ENCODE results near the gene MCF2.

MCF2 gene

DNA sequence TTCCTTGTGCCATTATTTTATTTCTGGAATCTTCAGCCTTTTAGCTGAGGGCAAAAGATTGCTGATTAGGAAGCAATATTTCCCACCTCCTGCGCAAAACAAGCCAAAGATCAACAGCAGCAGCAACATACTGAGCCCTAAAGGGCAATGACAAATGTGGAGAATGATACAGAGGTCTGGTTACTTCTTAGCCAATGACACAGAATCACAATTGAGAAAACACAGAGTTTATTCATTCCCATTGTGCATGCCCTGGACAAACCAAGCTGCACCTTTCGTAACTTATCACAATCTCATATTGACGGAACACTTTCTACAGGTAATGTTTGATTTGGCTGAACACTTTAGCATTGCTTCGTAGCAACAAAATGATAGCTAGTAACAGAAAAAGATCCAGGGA, 164.0 kb downstream of the MCF2 start:
- no peak for TF ChIP-seq CTCF (IDR thresholded peaks at IDR 0.05; ENCODE audit: insufficient read depth, low read depth, low read length, missing control alignments)
- H3K4me3 ChIP-seq (ENCODE audit: low read depth, low read length), result no peak overlapping the region
- no peak for DNase-seq (ENCODE audit: low read depth)

DNA sequence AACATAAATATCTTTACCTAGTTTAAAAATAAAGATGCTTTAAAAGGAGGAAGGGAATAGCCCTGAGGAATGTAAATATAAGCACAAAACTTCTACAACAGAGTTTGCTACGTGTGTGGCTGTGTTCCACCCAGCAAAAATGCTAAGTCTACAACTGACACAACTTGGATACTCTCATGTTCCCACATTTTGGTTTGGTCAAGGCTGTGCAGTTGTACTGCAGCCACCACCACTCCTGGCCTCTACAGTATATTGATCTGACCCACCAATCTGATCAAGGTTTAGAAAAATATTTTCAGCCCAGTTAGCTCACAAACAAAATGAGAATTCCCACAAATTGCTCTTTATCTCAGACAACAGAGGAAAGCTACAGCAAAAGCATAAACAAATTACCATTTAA, 165.3 kb downstream of the MCF2 start:
- no peak for DNase-seq (ENCODE audit: low read depth)
- no peak overlapping the region for H3K4me3 ChIP-seq (ENCODE audit: low read depth, low read length)
- TF ChIP-seq CTCF (IDR thresholded peaks at IDR 0.05; ENCODE audit: insufficient read depth, low read depth, low read length, missing control alignments), result no peak

- no peak overlapping the region for H3K4me3 ChIP-seq (ENCODE audit: low read depth, low read length)
- no peak for DNase-seq (ENCODE audit: low read depth)
- TF ChIP-seq CTCF (IDR thresholded peaks at IDR 0.05; ENCODE audit: insufficient read depth, low read depth, low read length, missing control alignments), result no peak
Observed at GRCh38 chrX:139538907-139539790, 168.8 kb downstream of the MCF2 start.

DNA sequence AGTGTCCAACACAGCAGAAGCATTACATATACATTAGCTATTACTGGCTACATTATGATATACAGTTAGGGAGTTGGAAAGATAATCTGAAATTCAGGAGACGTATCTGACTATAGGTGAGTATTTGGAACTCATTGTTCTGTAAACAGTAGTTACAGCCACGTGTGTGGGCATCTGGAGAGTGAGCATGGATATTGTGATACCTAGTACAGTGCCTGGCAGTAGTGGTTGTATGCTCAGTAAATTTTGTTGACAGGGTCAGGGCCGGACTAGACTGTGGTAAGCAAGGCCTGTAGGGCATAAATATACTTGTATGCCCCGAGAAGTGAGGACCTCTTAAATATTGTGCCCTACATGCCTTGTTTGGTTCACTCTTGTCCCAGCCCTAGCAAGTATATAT, 174.5 kb downstream of the MCF2 start:
- H3K4me3 ChIP-seq (ENCODE audit: low read depth, low read length), result no peak overlapping the region
- no peak for TF ChIP-seq CTCF (IDR thresholded peaks at IDR 0.05; ENCODE audit: insufficient read depth, low read depth, low read length, missing control alignments)
- DNase-seq (ENCODE audit: low read depth), result no peak

- no peak for DNase-seq (ENCODE audit: low read depth)
- no peak overlapping the region for H3K4me3 ChIP-seq (ENCODE audit: low read depth, low read length)
- TF ChIP-seq CTCF (IDR thresholded peaks at IDR 0.05; ENCODE audit: insufficient read depth, low read depth, low read length, missing control alignments), result no peak
Observed at GRCh38 chrX:139532834-139533233, 175.1 kb downstream of the MCF2 start.

Data from GM12865 (cell line).